ENCODE results near the gene RBM5. TPM values are rescaled to one million over a fixed set of nuclear protein-coding genes. Genes with fewer than 3 reads are reported as not detected.
"Not testable (repeated sequence)": the region's sequence is repeated elsewhere in the genome, so short reads cannot be mapped to it uniquely, and the experiment has no call there.

RBM5 gene
- total RNA-seq, 4 donors from 2014 or later, result 41.1 to 108 (median 48.2) TPM

DNA sequence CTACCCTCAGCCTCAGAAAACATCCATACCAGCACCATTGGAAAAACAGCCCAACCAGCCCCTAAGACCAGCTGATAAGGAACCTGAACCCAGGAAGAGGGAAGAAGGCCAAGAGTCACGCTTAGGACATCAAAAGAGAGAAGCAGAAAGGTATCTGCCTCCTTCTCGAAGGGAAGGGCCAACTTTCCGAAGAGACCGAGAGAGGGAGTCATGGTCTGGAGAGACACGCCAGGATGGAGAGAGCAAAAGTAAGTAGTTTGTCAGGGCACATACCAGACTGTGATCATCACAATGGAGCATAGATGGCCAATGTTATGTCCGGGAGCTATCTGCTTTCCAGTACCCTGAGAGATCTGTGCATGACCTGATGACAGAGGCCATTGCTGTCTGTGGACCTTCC, 31.0 kb upstream of the RBM5 start:
- Histone ChIP-seq H3K27me3 (no peaks in the 10 kb centered on the region), H3K9me3 (no peaks in the 10 kb centered on the region), H3K36me3 (peaks cover 0 to 91% of the 10 kb centered on the region in 2 donors), H3K4me1 (no peaks in the 10 kb centered on the region), H3K4me3 (no peak overlapping the region), H3K27ac (no peak overlapping the region)
- intact Hi-C loops (cut with DNase I; ENCODE audit: low total_unique reads) (no loop called here), in situ Hi-C loops (cut with MboI; ENCODE audit: low sequenced_read_pairs in 4 of 4) (no loop called here)
- TF ChIP-seq, protein P1, sequence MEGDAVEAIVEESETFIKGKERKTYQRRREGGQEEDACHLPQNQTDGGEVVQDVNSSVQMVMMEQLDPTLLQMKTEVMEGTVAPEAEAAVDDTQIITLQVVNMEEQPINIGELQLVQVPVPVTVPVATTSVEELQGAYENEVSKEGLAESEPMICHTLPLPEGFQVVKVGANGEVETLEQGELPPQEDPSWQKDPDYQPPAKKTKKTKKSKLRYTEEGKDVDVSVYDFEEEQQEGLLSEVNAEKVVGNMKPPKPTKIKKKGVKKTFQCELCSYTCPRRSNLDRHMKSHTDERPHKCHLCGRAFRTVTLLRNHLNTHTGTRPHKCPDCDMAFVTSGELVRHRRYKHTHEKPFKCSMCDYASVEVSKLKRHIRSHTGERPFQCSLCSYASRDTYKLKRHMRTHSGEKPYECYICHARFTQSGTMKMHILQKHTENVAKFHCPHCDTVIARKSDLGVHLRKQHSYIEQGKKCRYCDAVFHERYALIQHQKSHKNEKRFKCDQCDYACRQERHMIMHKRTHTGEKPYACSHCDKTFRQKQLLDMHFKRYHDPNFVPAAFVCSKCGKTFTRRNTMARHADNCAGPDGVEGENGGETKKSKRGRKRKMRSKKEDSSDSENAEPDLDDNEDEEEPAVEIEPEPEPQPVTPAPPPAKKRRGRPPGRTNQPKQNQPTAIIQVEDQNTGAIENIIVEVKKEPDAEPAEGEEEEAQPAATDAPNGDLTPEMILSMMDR (IDR thresholded peaks at IDR 0.05 in 4 of 5, conservative IDR thresholded peaks at IDR 0.05 in 1 of 5), result no peak
- TF ChIP-seq POLR2A (IDR thresholded peaks at IDR 0.05), result no peak
- DNase-seq (no peak), ATAC-seq (no peak)

DNA sequence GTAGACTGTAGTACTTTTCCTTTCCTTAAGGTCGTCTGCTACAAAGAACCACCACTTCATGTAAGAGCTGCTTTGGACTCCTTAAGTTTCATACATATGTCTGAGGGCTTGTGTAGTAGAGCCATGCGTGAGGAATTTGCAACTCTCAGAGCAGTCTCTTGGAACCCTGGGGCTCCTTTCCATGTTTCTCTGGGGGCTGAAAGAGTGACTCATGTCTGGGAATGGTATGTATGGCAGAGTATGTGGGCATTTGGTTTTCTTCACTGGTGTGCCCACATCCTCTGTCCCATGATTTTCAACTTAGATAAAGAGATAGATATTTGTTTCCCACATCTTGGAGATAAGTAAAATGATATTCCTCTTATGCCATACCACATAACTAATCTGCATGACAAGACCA, 20.6 kb upstream of the RBM5 start:
- in situ Hi-C loops (cut with MboI; ENCODE audit: low sequenced_read_pairs in 4 of 4) (no loop called here), intact Hi-C loops (cut with DNase I; ENCODE audit: low total_unique reads) (no loop called here)
- Histone ChIP-seq H3K27me3 (no peaks in the 10 kb centered on the region), H3K4me3 (no peak overlapping the region), H3K9me3 (no peaks in the 10 kb centered on the region), H3K4me1 (no peaks in the 10 kb centered on the region), H3K36me3 (peaks cover 0 to 95% of the 10 kb centered on the region in 2 donors), H3K27ac (no peak overlapping the region)
- DNase-seq (no peak), ATAC-seq (no peak)
- TF ChIP-seq, protein P1 (IDR thresholded peaks at IDR 0.05 in 4 of 5, conservative IDR thresholded peaks at IDR 0.05 in 1 of 5), result no peak
- TF ChIP-seq POLR2A (IDR thresholded peaks at IDR 0.05), result no peak

DNA sequence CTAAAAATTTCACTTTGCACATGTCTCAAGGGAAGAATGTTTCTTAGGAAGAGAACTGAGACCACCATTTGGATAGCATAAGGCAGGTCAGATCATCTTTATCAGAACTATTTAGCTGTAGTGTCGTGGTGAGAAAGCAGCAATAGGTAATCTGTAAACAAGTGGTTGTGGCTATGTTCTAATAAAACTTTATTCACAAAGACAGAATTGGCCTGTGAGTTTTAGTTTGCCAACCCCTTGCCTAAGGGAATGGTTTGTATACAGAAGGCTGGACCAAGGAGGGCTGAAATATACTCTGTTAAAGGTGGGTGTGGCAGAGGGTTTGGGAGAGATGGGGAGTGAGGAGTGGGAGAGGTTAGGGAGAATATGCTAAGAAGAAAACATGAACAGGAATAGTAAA, 10.6 kb upstream of the RBM5 start:
- H3K27ac ChIP-seq, result no peak overlapping the region
- H3K9me3 ChIP-seq, result no peaks in the 10 kb centered on the region
- in situ Hi-C loops (cut with MboI; ENCODE audit: low sequenced_read_pairs in 4 of 4), result no loop called here
- DNase-seq (no peak), ATAC-seq (no peak)
- H3K36me3 ChIP-seq, result peaks cover 2 to 49% of the 10 kb centered on the region in 2 donors
- TF ChIP-seq, protein P1 (IDR thresholded peaks at IDR 0.05 in 4 of 5, conservative IDR thresholded peaks at IDR 0.05 in 1 of 5), result no peak
- no peak for TF ChIP-seq POLR2A (IDR thresholded peaks at IDR 0.05)
- no peaks in the 10 kb centered on the region for H3K4me1 ChIP-seq
- intact Hi-C loops (cut with DNase I; ENCODE audit: low total_unique reads), result no loop called here
- no peak overlapping the region for H3K4me3 ChIP-seq
- H3K27me3 ChIP-seq, result no peaks in the 10 kb centered on the region

DNA sequence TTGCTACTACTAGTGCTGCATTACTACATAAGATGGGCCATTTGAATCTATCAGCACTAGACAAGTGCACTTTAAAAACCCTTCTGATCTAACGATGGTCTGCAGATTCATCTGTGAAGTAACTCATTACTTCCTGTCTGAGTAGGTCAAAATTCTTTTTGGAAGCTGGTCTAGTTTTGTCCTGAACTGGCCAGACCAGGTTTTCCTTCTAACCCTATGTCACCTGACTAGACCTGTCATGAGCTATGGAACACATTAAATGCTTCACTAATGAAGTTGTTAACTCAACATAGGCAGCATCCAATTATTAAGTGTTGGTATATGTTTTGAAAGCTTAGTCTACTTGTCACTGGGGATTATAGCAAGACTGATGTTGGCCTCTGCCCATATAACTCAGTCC, 10.1 kb upstream of the RBM5 start:
- DNase-seq (no peak), ATAC-seq (no peak)
- Histone ChIP-seq H3K36me3 (peaks cover 2 to 44% of the 10 kb centered on the region in 2 donors), H3K9me3 (no peaks in the 10 kb centered on the region), H3K27me3 (no peaks in the 10 kb centered on the region), H3K4me3 (no peak overlapping the region), H3K4me1 (no peaks in the 10 kb centered on the region), H3K27ac (no peak overlapping the region)
- intact Hi-C loops (cut with DNase I; ENCODE audit: low total_unique reads), result no loop called here
- in situ Hi-C loops (cut with MboI; ENCODE audit: low sequenced_read_pairs in 4 of 4), result no loop called here
- TF ChIP-seq POLR2A (IDR thresholded peaks at IDR 0.05), result no peak
- TF ChIP-seq, protein P1 (IDR thresholded peaks at IDR 0.05 in 4 of 5, conservative IDR thresholded peaks at IDR 0.05 in 1 of 5), result no peak

DNA sequence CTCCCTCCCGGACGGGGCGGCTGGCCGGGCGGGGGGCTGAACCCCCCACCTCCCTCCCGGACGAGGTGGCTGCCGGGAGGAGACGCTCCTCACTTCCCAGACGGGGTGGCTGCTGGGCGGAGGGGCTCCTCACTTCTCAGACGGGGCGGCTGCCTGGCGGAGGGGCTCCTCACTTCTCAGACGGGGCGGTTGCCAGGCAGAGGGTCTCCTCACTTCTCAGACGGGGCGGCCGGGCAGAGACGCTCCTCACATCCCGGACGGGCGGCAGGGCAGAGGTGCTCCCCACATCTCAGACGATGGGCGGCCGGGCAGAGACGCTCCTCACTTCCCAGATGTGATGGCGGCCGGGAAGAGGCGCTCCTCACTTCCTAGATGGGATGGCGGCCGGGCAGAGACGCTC, 3.8 kb upstream of the RBM5 start:
- ATAC-seq; in situ Hi-C loops (cut with MboI; ENCODE audit: low sequenced_read_pairs in 4 of 4); H3K27ac ChIP-seq; intact Hi-C loops (cut with DNase I; ENCODE audit: low total_unique reads); DNase-seq; H3K4me1 ChIP-seq; H3K36me3 ChIP-seq; H3K9me3 ChIP-seq; H3K4me3 ChIP-seq; H3K27me3 ChIP-seq: not testable (repeated sequence)

All from gastrocnemius medialis (tissue), 4 donors.